Astrocyte (in vitro differentiated cells and primary cell): ENCODE data around the gene HCRTR2. TPM values are rescaled to one million over a fixed set of nuclear protein-coding genes. Genes with fewer than 3 reads are reported as not detected.

ENCODE experiments used
- DNase-seq: peaks from one replicate; pipeline ENCODE4 v3.0.0-alpha.2; 2010; ENCODE audit warnings: low read depth
- FAIRE-seq: peaks from 2 replicates; lab custom pipeline; 2011; peaks lifted over from hg19 to GRCh38; lab: Jason Lieb, UNC
- H2AFZ ChIP-seq: 2 replicates; pipeline ENCODE4 v1.6.0; 2012; ENCODE audit warnings: low read depth, low read length, inconsistent platforms
- H3K27ac ChIP-seq: 2 replicates; pipeline ENCODE4 v1.5.1; 2011; ENCODE audit warnings: low read depth, low read length, inconsistent platforms
- H3K27me3 ChIP-seq: 2 replicates; pipeline ENCODE4 v1.6.0; 2011; ENCODE audit warnings: low read length, inconsistent platforms; ENCODE audit not compliant: insufficient read depth
- H3K36me3 ChIP-seq: 2 replicates; pipeline ENCODE4 v1.5.1; 2011; ENCODE audit warnings: low read length, inconsistent platforms; ENCODE audit not compliant: insufficient read depth
- H3K4me1 ChIP-seq: 2 replicates; pipeline ENCODE4 v1.5.1; 2011; ENCODE audit warnings: low read length, inconsistent platforms; ENCODE audit not compliant: insufficient read depth
- H3K4me2 ChIP-seq: 2 replicates; pipeline ENCODE4 v1.6.0; 2012; ENCODE audit warnings: low read length, inconsistent platforms
- H3K4me3 ChIP-seq: 2 replicates; pipeline ENCODE4 v1.5.1; 2011; ENCODE audit warnings: low read depth, mild to moderate bottlenecking, low read length, inconsistent platforms; ENCODE audit not compliant: insufficient read depth
- H3K79me2 ChIP-seq: 2 replicates; pipeline ENCODE4 v1.6.0; 2012; ENCODE audit warnings: mild to moderate bottlenecking, low read length, inconsistent platforms; ENCODE audit not compliant: insufficient read depth
- H3K9ac ChIP-seq: 2 replicates; pipeline ENCODE4 v1.6.0; 2012; ENCODE audit warnings: mild to moderate bottlenecking, low read length, inconsistent platforms
- H3K9me3 ChIP-seq: 2 replicates; pipeline ENCODE4 v1.5.1; 2012; ENCODE audit warnings: low read depth, mild to moderate bottlenecking, low read length, inconsistent platforms; ENCODE audit not compliant: insufficient read depth
- H4K20me1 ChIP-seq: 2 replicates; pipeline ENCODE4 v1.6.0; 2012; ENCODE audit warnings: low read length, inconsistent platforms; ENCODE audit not compliant: insufficient read depth
- H3K27ac Mint-ChIP-seq: one replicate; pipeline ENCODE4 v1.8.0; 2021; ENCODE audit warnings: mild to moderate bottlenecking, mixed read lengths; ENCODE audit not compliant: unreplicated experiment
- H3K27me3 Mint-ChIP-seq: one replicate; pipeline ENCODE4 v1.8.0; 2021; ENCODE audit warnings: low read depth, mixed read lengths; ENCODE audit not compliant: unreplicated experiment
- H3K36me3 Mint-ChIP-seq: one replicate; pipeline ENCODE4 v1.8.0; 2021; ENCODE audit warnings: low read depth, mixed read lengths; ENCODE audit not compliant: unreplicated experiment
- H3K4me1 Mint-ChIP-seq: one replicate; pipeline ENCODE4 v1.8.0; 2021; ENCODE audit warnings: low read depth, mixed read lengths; ENCODE audit not compliant: unreplicated experiment
- H3K4me3 Mint-ChIP-seq: one replicate; pipeline ENCODE4 v1.8.0; 2021; ENCODE audit warnings: mild to moderate bottlenecking, moderate library complexity, mixed read lengths; ENCODE audit not compliant: unreplicated experiment
- H3K9me3 Mint-ChIP-seq: one replicate; pipeline ENCODE4 v1.8.0; 2021; ENCODE audit warnings: mild to moderate bottlenecking, mixed read lengths; ENCODE audit not compliant: unreplicated experiment
- CTCF ChIP-seq: IDR thresholded peaks from 2 replicates; pipeline ENCODE4 v1.5.1; 2011; ENCODE audit warnings: low read depth, mild to moderate bottlenecking, inconsistent platforms, low read length, moderate library complexity; ENCODE audit not compliant: insufficient read depth
- EZH2 ChIP-seq: IDR thresholded peaks from 2 replicates; pipeline ENCODE4 v1.6.1; 2012; ENCODE audit warnings: mild to moderate bottlenecking, low read length, inconsistent platforms; ENCODE audit not compliant: insufficient read depth
- total RNA-seq: library from RNA; stranded (reverse); gene quantifications from 2 replicates; pipeline ENCODE4 v1.2.1, GENCODE V29; 2021

HCRTR2 gene
- total RNA-seq, 1 donor from 2014 or later, result 0.23 TPM

GRCh38 chr6:55167860-55168259 lies 6.5 kb upstream of the HCRTR2 start:
- no peak overlapping the region for H3K27ac ChIP-seq
- Mint-ChIP-seq H3K9me3 (no peaks in the 10 kb centered on the region), H3K27ac (no peak overlapping the region), H3K4me1 (no peaks in the 10 kb centered on the region), H3K4me3 (no peak overlapping the region), H3K27me3 (peaks cover 1% of the 10 kb centered on the region), H3K36me3 (no peaks in the 10 kb centered on the region)
- no peak overlapping the region for H2AFZ ChIP-seq
- H3K9me3 ChIP-seq, result no peaks in the 10 kb centered on the region
- no peaks in the 10 kb centered on the region for H3K4me1 ChIP-seq
- H3K9ac ChIP-seq, result no peak overlapping the region
- DNase-seq (no peak), FAIRE-seq (no peak)
- no peak overlapping the region for H3K4me2 ChIP-seq
- no peaks in the 10 kb centered on the region for H3K36me3 ChIP-seq
- TF ChIP-seq CTCF (no peak), EZH2 (no peak)
- H3K79me2 ChIP-seq, result no peaks in the 10 kb centered on the region
- H3K27me3 ChIP-seq, result no peaks in the 10 kb centered on the region
- no peaks in the 10 kb centered on the region for H4K20me1 ChIP-seq
- no peak overlapping the region for H3K4me3 ChIP-seq

DNA sequence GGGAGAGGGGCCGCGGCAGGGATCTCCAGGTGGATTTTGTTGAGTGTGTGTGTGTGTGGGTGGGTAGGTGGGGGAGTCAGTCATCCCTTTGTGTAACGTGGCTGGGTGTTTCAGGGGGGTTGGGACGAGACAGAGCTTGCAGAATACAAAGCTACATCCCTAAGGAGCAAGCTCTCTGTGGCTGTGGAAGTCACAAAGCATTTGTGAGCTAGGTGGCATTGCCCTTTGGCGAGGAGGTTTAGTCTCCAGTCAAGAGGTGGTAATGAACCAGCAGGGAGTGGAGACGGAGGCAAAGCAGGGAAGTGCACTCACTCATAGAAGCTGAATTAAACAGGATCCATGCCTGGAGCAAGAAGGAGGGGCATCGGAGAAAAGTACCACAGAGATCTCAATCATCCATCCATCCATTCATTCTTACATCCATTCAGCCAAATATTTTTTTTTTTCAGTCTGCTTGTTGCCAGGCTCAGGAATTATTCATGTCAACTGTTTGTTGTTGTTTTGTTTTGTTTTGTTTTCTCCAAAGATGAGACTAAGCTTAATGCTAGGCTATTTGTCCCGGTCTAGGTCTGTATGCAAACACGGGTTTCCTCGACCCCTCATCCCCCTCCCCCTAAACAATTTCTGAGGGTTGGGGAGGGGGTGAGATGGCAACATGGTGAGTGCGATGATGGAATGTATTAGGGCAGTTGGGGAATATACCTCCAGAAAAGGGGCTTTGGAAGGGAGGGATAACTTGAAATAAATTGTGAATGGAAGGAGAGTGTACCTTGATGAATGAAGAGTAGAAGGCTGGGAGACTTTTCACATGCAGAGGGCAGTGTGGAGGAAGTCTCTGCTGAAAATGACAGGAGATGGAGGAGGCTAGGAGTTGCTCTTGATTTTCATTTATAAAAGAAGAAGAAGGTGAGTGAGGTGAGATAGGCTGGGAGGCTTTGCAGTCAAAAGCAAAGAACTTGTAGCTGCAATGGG lies 1.0 kb downstream of the HCRTR2 start:
- H3K27ac Mint-ChIP-seq, result no peak overlapping the region
- H3K36me3 Mint-ChIP-seq, result no peaks in the 10 kb centered on the region
- no peaks in the 10 kb centered on the region for H3K4me1 ChIP-seq
- H3K4me3 Mint-ChIP-seq, result peak overlapping the region; percentile 76
- H3K9me3 Mint-ChIP-seq, result no peaks in the 10 kb centered on the region
- no peaks in the 10 kb centered on the region for H4K20me1 ChIP-seq
- H3K36me3 ChIP-seq, result no peaks in the 10 kb centered on the region
- FAIRE-seq, result no peak
- no peak for TF ChIP-seq EZH2
- no peak for TF ChIP-seq CTCF
- H3K27me3 ChIP-seq, result peaks cover 23% of the 10 kb centered on the region
- no peak overlapping the region for H3K9ac ChIP-seq
- H3K9me3 ChIP-seq, result no peaks in the 10 kb centered on the region
- H3K27me3 Mint-ChIP-seq, result peaks cover 36% of the 10 kb centered on the region
- peak overlapping the region; percentile 51 for H3K4me2 ChIP-seq
- H3K79me2 ChIP-seq, result no peaks in the 10 kb centered on the region
- no peak for DNase-seq
- no peak overlapping the region for H3K4me3 ChIP-seq
- H3K4me1 Mint-ChIP-seq, result peaks cover 4% of the 10 kb centered on the region
- no peak overlapping the region for H3K27ac ChIP-seq
- no peak overlapping the region for H2AFZ ChIP-seq

DNA sequence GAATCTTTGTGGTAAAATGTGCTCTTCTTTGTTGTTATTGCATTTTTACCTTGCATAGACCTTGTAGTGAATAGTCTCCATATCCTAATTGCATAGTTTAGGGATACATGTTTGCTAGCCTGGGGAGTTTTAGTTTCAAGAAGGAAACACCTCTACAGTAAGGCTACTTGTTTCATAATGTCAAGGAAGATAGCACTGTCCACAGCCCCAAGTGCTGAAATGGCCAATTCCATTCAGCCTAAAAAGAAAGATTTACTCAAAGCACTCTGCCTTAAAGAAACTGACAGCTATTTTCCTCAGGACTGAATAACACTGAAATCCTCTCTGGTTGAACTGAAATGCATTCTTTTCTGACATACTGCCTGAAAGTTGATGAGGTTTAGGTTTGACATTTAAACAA lies 2.6 kb downstream of the HCRTR2 start:
- Mint-ChIP-seq H3K27me3 (peaks cover 36% of the 10 kb centered on the region), H3K4me3 (no peak overlapping the region), H3K27ac (no peak overlapping the region), H3K36me3 (no peaks in the 10 kb centered on the region), H3K4me1 (peaks cover 4% of the 10 kb centered on the region), H3K9me3 (no peaks in the 10 kb centered on the region)
- DNase-seq (peak; percentile 2), FAIRE-seq (no peak)
- H4K20me1 ChIP-seq, result no peaks in the 10 kb centered on the region
- no peak overlapping the region for H3K4me3 ChIP-seq
- H3K9ac ChIP-seq, result no peak overlapping the region
- no peaks in the 10 kb centered on the region for H3K4me1 ChIP-seq
- H3K27me3 ChIP-seq, result peaks cover 23% of the 10 kb centered on the region
- H3K36me3 ChIP-seq, result no peaks in the 10 kb centered on the region
- H3K27ac ChIP-seq, result no peak overlapping the region
- no peak overlapping the region for H3K4me2 ChIP-seq
- H3K79me2 ChIP-seq, result no peaks in the 10 kb centered on the region
- H2AFZ ChIP-seq, result no peak overlapping the region
- H3K9me3 ChIP-seq, result no peaks in the 10 kb centered on the region
- no peak for TF ChIP-seq EZH2
- no peak for TF ChIP-seq CTCF
